SJCRH30 (cell line): ENCODE measurements around the gene ZBTB40. TPM values are rescaled to one million over a fixed set of nuclear protein-coding genes. Genes with fewer than 3 reads are reported as not detected.

ENCODE experiments used
- DNase-seq, 2 experiments: peaks; one replicate each; pipeline ENCODE4 v3.0.0-alpha.2; 2015 to 2020
- H3K27ac ChIP-seq: fragments of 250-450 bp; sonication (Bioruptor Pico); 2 replicates; pipeline ENCODE4 v1.5.1; 2020; ENCODE audit warnings: mild to moderate bottlenecking, moderate library complexity
- H3K27me3 ChIP-seq: fragments of 250-450 bp; sonication (Bioruptor Pico); 2 replicates; pipeline ENCODE4 v1.5.1; 2020; ENCODE audit warnings: mild to moderate bottlenecking, moderate library complexity
- H3K36me3 ChIP-seq: fragments of 250-450 bp; sonication (Bioruptor Pico); 2 replicates; pipeline ENCODE4 v1.5.1; 2020; ENCODE audit warnings: mild to moderate bottlenecking, moderate library complexity
- H3K4me1 ChIP-seq: fragments of 250-450 bp; sonication (Bioruptor Pico); 2 replicates; pipeline ENCODE4 v1.5.1; 2020; ENCODE audit warnings: mild to moderate bottlenecking, moderate library complexity
- H3K4me3 ChIP-seq: fragments of 250-450 bp; sonication (Bioruptor Pico); 2 replicates; pipeline ENCODE4 v1.5.1; 2020; ENCODE audit warnings: mild to moderate bottlenecking, moderate library complexity
- H3K9me3 ChIP-seq: fragments of 250-450 bp; sonication (Bioruptor Pico); replicated peaks from 2 replicates; pipeline ENCODE4 v1.5.1; 2020; ENCODE audit warnings: mild to moderate bottlenecking, moderate library complexity
- total RNA-seq: library from RNA; depleted of rRNA; stranded (reverse); fragments of >200 nt; shearing (Covaris generic); gene quantifications from 2 replicates; pipeline ENCODE4 v1.2.3, GENCODE V29; 2014; rRNA removed

Gene ZBTB40
- total RNA-seq, result 19.0 and 20.6 TPM in 2 replicates

GRCh38 chr1:22451702-22452480 is at the start of gene ZBTB40:
TSS of gene ZBTB40 (plus strand) at chr1:22451851. CDS start at chr1:22489949, 38,098 bp downstream.
- H3K9me3 ChIP-seq, result no peaks in the 10 kb centered on the region
- H3K4me1 ChIP-seq, result peaks cover 26% of the 10 kb centered on the region
- no peaks in the 10 kb centered on the region for H3K27me3 ChIP-seq
- H3K36me3 ChIP-seq, result no peaks in the 10 kb centered on the region
- DNase-seq, result peak; percentile 97 to 98
- peak within 1 kb of the TSS; percentile 66 for H3K27ac ChIP-seq
- H3K4me3 ChIP-seq, result peak within 1 kb of the TSS; percentile 96

GRCh38 chr1:22402356-22403053 is 49.1 kb upstream of the ZBTB40 start:
- no peaks in the 10 kb centered on the region for H3K9me3 ChIP-seq
- no peak overlapping the region for H3K4me3 ChIP-seq
- H3K27ac ChIP-seq, result no peak overlapping the region
- H3K4me1 ChIP-seq, result peaks cover 8% of the 10 kb centered on the region
- no peaks in the 10 kb centered on the region; the same call in 1 of the 2 replicates for H3K36me3 ChIP-seq
- no peak for DNase-seq
- H3K27me3 ChIP-seq, result peaks cover 33% of the 10 kb centered on the region

- Histone ChIP-seq H3K4me3 (no peak overlapping the region), H3K27me3 (peaks cover 17% of the 10 kb centered on the region)
Observed at GRCh38 chr1:22404486-22404885, 47.2 kb upstream of the ZBTB40 start.

GRCh38 chr1:22406722-22407495 is 44.7 kb upstream of the ZBTB40 start:
- 0 out of 2 replicates have a peak, but pooled peaks cover 2% of the 10 kb centered on the region for H3K27me3 ChIP-seq
- H3K9me3 ChIP-seq, result no peaks in the 10 kb centered on the region
- no peaks in the 10 kb centered on the region; the same call in 1 of the 2 replicates for H3K36me3 ChIP-seq
- no peak overlapping the region for H3K4me3 ChIP-seq
- no peak for DNase-seq
- H3K4me1 ChIP-seq, result no peaks in the 10 kb centered on the region
- H3K27ac ChIP-seq, result no peak overlapping the region

More at GRCh38 chr1:22404486-22404885, 47.2 kb upstream of the ZBTB40 start:
- no peaks in the 10 kb centered on the region; the same call in 1 of the 2 replicates for H3K36me3 ChIP-seq
- no peak overlapping the region for H3K27ac ChIP-seq
- DNase-seq, result no peak
- H3K9me3 ChIP-seq, result no peaks in the 10 kb centered on the region
- H3K4me1 ChIP-seq, result no peaks in the 10 kb centered on the region; the same call in 1 of the 2 replicates

GRCh38 chr1:22408230-22408629 is 43.4 kb upstream of the ZBTB40 start:
- no peaks in the 10 kb centered on the region for H3K9me3 ChIP-seq
- H3K27me3 ChIP-seq, result no peaks in the 10 kb centered on the region
- H3K36me3 ChIP-seq, result no peaks in the 10 kb centered on the region; the same call in 1 of the 2 replicates
- H3K4me1 ChIP-seq, result no peaks in the 10 kb centered on the region
- DNase-seq, result no peak
- no peak overlapping the region for H3K27ac ChIP-seq
- H3K4me3 ChIP-seq, result no peak overlapping the region

GRCh38 chr1:22410401-22410800 is 41.2 kb upstream of the ZBTB40 start:
- H3K27me3 ChIP-seq, result 0 out of 2 replicates have a peak, but pooled peaks cover 3% of the 10 kb centered on the region
- peaks cover 6% of the 10 kb centered on the region; the same call in 1 of the 2 replicates for H3K4me1 ChIP-seq
- no peak for DNase-seq
- no peaks in the 10 kb centered on the region; the same call in 1 of the 2 replicates for H3K36me3 ChIP-seq
- no peaks in the 10 kb centered on the region for H3K9me3 ChIP-seq
- no peak overlapping the region for H3K27ac ChIP-seq
- H3K4me3 ChIP-seq, result no peak overlapping the region

GRCh38 chr1:22410928-22411495 is 40.6 kb upstream of the ZBTB40 start:
- Histone ChIP-seq H3K27me3 (0 out of 2 replicates have a peak, but pooled peaks cover 3% of the 10 kb centered on the region), H3K27ac (no peak overlapping the region), H3K4me3 (no peak overlapping the region), H3K4me1 (peaks cover 6% of the 10 kb centered on the region; the same call in 1 of the 2 replicates), H3K36me3 (no peaks in the 10 kb centered on the region), H3K9me3 (no peaks in the 10 kb centered on the region)
- no peak for DNase-seq

GRCh38 chr1:22411589-22411988 is 40.1 kb upstream of the ZBTB40 start:
- Histone ChIP-seq H3K4me1 (peaks cover 6% of the 10 kb centered on the region; the same call in 1 of the 2 replicates), H3K36me3 (no peaks in the 10 kb centered on the region), H3K4me3 (no peak overlapping the region), H3K27ac (no peak overlapping the region), H3K9me3 (no peaks in the 10 kb centered on the region), H3K27me3 (0 out of 2 replicates have a peak, but pooled peaks cover 3% of the 10 kb centered on the region)
- DNase-seq, result no peak

GRCh38 chr1:22412932-22413727 is 38.5 kb upstream of the ZBTB40 start:
- DNase-seq, result no peak
- H3K36me3 ChIP-seq, result no peaks in the 10 kb centered on the region
- H3K27ac ChIP-seq, result no peak overlapping the region
- H3K4me1 ChIP-seq, result peaks cover 6% of the 10 kb centered on the region; the same call in 1 of the 2 replicates
- H3K4me3 ChIP-seq, result no peak overlapping the region
- no peaks in the 10 kb centered on the region for H3K9me3 ChIP-seq
- 0 out of 2 replicates have a peak, but pooled peaks cover 3% of the 10 kb centered on the region for H3K27me3 ChIP-seq

GRCh38 chr1:22413799-22414198 is 37.9 kb upstream of the ZBTB40 start:
- no peak for DNase-seq
- Histone ChIP-seq H3K27ac (no peak overlapping the region), H3K4me1 (peaks cover 9% of the 10 kb centered on the region; the same call in 1 of the 2 replicates), H3K36me3 (no peaks in the 10 kb centered on the region), H3K27me3 (0 out of 2 replicates have a peak, but pooled peaks cover 3% of the 10 kb centered on the region), H3K9me3 (no peaks in the 10 kb centered on the region), H3K4me3 (no peak overlapping the region)

- Histone ChIP-seq H3K27ac (no peak overlapping the region), H3K4me1 (peaks cover 14% of the 10 kb centered on the region), H3K27me3 (0 out of 2 replicates have a peak, but pooled peaks cover 3% of the 10 kb centered on the region), H3K4me3 (no peak overlapping the region), H3K9me3 (no peaks in the 10 kb centered on the region), H3K36me3 (no peaks in the 10 kb centered on the region)
- DNase-seq, result peak in 1 of 2 experiments; percentile 44
Observed at GRCh38 chr1:22414244-22414751, 37.4 kb upstream of the ZBTB40 start.

GRCh38 chr1:22415489-22415888 is 36.2 kb upstream of the ZBTB40 start:
- no peaks in the 10 kb centered on the region for H3K9me3 ChIP-seq
- peaks cover 15% of the 10 kb centered on the region for H3K4me1 ChIP-seq
- no peak overlapping the region for H3K4me3 ChIP-seq
- DNase-seq, result no peak
- H3K27me3 ChIP-seq, result 0 out of 2 replicates have a peak, but pooled peaks cover 3% of the 10 kb centered on the region
- H3K36me3 ChIP-seq, result no peaks in the 10 kb centered on the region
- H3K27ac ChIP-seq, result no peak overlapping the region
